ENCODE results near the gene GARIN5A. TPM values are rescaled to one million over a fixed set of nuclear protein-coding genes. Genes with fewer than 3 reads are reported as not detected.

Gene GARIN5A
- total RNA-seq, 1 experiment from 2014 or later, result 6.2 TPM

DNA sequence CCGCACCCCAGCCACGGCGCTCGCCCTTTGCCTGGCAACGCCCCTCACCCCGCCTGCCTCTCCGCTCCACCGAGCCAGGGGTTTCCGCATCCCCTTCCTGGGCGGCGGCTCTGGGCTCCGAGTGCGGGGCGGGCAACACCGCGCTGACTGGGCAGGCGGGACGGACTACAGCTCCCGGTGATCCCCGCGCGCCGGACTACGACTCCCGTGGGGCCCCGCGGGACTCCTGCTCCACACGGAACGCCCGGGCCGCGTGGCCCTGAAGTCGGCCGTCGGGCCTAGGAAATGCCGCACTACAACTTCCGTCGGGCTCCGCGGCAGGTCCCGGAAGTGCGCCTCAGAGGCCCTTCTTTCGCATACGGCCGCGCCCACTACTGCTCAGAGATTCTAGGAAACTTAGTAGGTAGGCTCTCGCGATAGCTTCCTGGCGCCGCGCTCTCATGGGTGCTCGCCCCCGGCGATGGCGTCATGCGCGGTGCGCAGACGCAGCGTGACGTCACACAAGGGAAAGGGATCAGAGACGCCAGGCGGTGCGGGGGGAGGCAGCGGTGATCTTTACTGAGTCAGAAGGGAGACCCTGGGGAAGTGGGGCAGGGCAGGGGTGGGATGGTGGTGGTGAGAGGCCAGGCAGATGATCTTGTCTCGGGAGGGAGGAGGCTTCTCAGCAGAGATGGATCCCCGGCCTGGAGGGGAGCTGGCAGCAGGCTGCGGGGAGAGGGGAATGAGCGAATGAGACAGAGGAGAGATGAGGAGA, 34.6 kb upstream of the GARIN5A start, which contains the start of gene JOSD2:
JOSD2 (minus strand) TSS at position 123 of the 754 bp plus-strand sequence. CDS start 760 bp downstream, outside the sequence.
- Histone ChIP-seq H3K27me3 (ENCODE audit: low read length) (no peaks in the 10 kb centered on the region), H3K27ac (ENCODE audit: low read length) (peak within 1 kb of the TSS; percentile 20), H3K9ac (ENCODE audit: low read length) (peak within 1 kb of the TSS; percentile 83), H3F3A (ENCODE audit: low read length, unreplicated experiment) (no peaks in the 10 kb centered on the region), H3K9me2 (replicated peaks; ENCODE audit: low read length) (no peaks in the 10 kb centered on the region), H2AFZ (ENCODE audit: low read length) (peak within 1 kb of the TSS; percentile 80), H3K9me3 (ENCODE audit: low read length) (no peaks in the 10 kb centered on the region), H3K36me3 (ENCODE audit: low read depth, low read length) (no peaks in the 10 kb centered on the region), H3K4me2 (ENCODE audit: low read length) (peak within 1 kb of the TSS; percentile 90), H3K4me3 (ENCODE audit: low read length) (peak within 1 kb of the TSS; percentile 84), H4K20me1 (ENCODE audit: low read length) (no peaks in the 10 kb centered on the region), H3K79me2 (ENCODE audit: low read length) (0 out of 2 replicates have a peak, but pooled peaks cover 3% of the 10 kb centered on the region), H3K4me1 (ENCODE audit: insufficient read depth, low read length) (0 out of 2 replicates have a peak, but pooled peaks cover 7% of the 10 kb centered on the region)
- intact Hi-C loops (cut with micrococcal nuclease), result loop anchor here (1.0 kb wide), 2 partner anchors 135 to 182 kb away; partner anchors contain the start of genes KCNC3 and NR1H2
- DNase-seq (peak; percentile 99), ATAC-seq (peak; percentile 98)
- BruUV-seq (replicated peaks), result no TSS peak
- TF ChIP-seq EZH2 (IDR thresholded peaks at IDR 0.05; ENCODE audit: low read length, unreplicated experiment), result no peak
- TF ChIP-seq, protein P1, sequence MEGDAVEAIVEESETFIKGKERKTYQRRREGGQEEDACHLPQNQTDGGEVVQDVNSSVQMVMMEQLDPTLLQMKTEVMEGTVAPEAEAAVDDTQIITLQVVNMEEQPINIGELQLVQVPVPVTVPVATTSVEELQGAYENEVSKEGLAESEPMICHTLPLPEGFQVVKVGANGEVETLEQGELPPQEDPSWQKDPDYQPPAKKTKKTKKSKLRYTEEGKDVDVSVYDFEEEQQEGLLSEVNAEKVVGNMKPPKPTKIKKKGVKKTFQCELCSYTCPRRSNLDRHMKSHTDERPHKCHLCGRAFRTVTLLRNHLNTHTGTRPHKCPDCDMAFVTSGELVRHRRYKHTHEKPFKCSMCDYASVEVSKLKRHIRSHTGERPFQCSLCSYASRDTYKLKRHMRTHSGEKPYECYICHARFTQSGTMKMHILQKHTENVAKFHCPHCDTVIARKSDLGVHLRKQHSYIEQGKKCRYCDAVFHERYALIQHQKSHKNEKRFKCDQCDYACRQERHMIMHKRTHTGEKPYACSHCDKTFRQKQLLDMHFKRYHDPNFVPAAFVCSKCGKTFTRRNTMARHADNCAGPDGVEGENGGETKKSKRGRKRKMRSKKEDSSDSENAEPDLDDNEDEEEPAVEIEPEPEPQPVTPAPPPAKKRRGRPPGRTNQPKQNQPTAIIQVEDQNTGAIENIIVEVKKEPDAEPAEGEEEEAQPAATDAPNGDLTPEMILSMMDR (conservative IDR thresholded peaks at IDR 0.05; ENCODE audit: low read depth, low read length), result no peak
- TF ChIP-seq EZH2phosphoT487 (IDR thresholded peaks at IDR 0.05; ENCODE audit: borderline replicate concordance, low read length), result no peak
- POLR2A ChIA-PET (ENCODE audit: unreplicated experiment), result interaction anchor here (0.5 to 0.6 kb wide), 6 partner anchors 135 to 328 kb away, joined by 3 to 8 read pairs (median 4); partner anchors contain the start of genes MYH14 and NR1H2
- CTCF ChIA-PET, result interaction anchor here (0.6 to 0.7 kb wide), 4 partner anchors 121 to 261 kb away, joined by 3 to 6 read pairs (median 5); no protein-coding TSS in a partner anchor

DNA sequence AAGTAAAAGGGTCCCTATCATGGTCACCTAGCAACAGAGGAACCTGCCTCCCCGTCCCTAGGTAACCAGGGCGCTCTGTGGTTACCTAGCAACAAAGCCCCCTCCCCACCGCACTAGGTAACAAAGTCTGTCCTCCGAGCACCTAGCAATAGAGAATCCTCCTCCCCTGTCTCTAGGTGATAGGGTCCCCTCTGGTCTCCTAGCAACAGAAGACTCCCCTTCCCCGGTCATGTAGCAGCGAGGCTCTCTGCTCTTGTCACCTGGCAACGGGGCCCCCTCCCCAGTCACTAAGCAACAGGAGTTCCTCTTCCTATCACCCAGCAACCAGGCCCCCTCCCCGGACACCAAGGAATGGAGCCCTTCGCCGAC, 34.0 kb upstream of the GARIN5A start:
- Histone ChIP-seq H3F3A (ENCODE audit: low read length, unreplicated experiment) (no peaks in the 10 kb centered on the region), H3K9ac (ENCODE audit: low read length) (peak overlapping the region; percentile 83), H3K4me3 (ENCODE audit: low read length) (peak overlapping the region; percentile 84), H3K27ac (ENCODE audit: low read length) (peak overlapping the region; percentile 20), H3K27me3 (ENCODE audit: low read length) (no peaks in the 10 kb centered on the region), H3K79me2 (ENCODE audit: low read length) (0 out of 2 replicates have a peak, but pooled peaks cover 3% of the 10 kb centered on the region), H3K4me1 (ENCODE audit: insufficient read depth, low read length) (0 out of 2 replicates have a peak, but pooled peaks cover 7% of the 10 kb centered on the region), H3K4me2 (ENCODE audit: low read length) (peak overlapping the region; percentile 90), H3K36me3 (ENCODE audit: low read depth, low read length) (no peaks in the 10 kb centered on the region), H3K9me3 (ENCODE audit: low read length) (no peaks in the 10 kb centered on the region), H4K20me1 (ENCODE audit: low read length) (no peaks in the 10 kb centered on the region), H2AFZ (ENCODE audit: low read length) (peak overlapping the region; percentile 80), H3K9me2 (replicated peaks; ENCODE audit: low read length) (no peaks in the 10 kb centered on the region)
- no peak for TF ChIP-seq EZH2 (IDR thresholded peaks at IDR 0.05; ENCODE audit: low read length, unreplicated experiment)
- TF ChIP-seq, protein P1 (conservative IDR thresholded peaks at IDR 0.05; ENCODE audit: low read depth, low read length), result no peak
- no peak for TF ChIP-seq EZH2phosphoT487 (IDR thresholded peaks at IDR 0.05; ENCODE audit: borderline replicate concordance, low read length)
- intact Hi-C loops (cut with micrococcal nuclease), result loop anchor here (1.0 kb wide), 2 partner anchors 134 to 181 kb away; partner anchors contain the start of genes KCNC3 and NR1H2
- ChIA-PET POLR2A (ENCODE audit: unreplicated experiment) (interaction anchor here (0.5 to 0.6 kb wide), 5 partner anchors 135 to 329 kb away, joined by 3 to 8 read pairs (median 5); partner anchors contain the start of gene MYH14), CTCF (interaction anchor here (0.6 to 0.7 kb wide), 3 partner anchors 202 to 260 kb away, joined by 4 to 6 read pairs (median 6); no protein-coding TSS in a partner anchor)
- TSS peak; percentile 72 for BruUV-seq (replicated peaks)
- DNase-seq, result no peak
- ATAC-seq, result no peak; the same call in 1 of the 2 replicates
